HCT116 (cell line): ENCODE measurements around the gene CLTA. TPM values are rescaled to one million over a fixed set of nuclear protein-coding genes. Genes with fewer than 3 reads are reported as not detected.

ENCODE experiments used
- ATAC-seq: fragments of 200-7000 bp; cut with Tn5 transposase; 2 replicates; pipeline ENCODE4 v1.9.1; 2020; ENCODE audit warnings: mild to moderate bottlenecking, moderate library complexity
- BruUV-seq: library from RNA; stranded (reverse); fragments of 400-500 nt; replicated peaks from 2 replicates; lab custom pipeline; 2021; lab: Mats Ljungman, UMichigan
- CTCF ChIA-PET: fragments of 300-600 bp; sonication (Branson Sonifier 250); formaldehyde crosslinking; loops from one replicate; lab custom pipeline; 2021; ENCODE audit warnings: antibody characterized with exemption; lab: Charles Lee
- POLR2A ChIA-PET: fragments of 300-600, 350-600 bp; sonication (Branson Sonifier 250); formaldehyde crosslinking; loops from one replicate; lab custom pipeline; 2021; ENCODE audit warnings: antibody characterized with exemption; lab: Charles Lee
- RAD21 ChIA-PET, 2 experiments: fragments of 300-600 bp; sonication (Branson Sonifier 250); formaldehyde crosslinking; loops; one replicate each; lab custom pipeline; 2023; ENCODE audit warnings: low total read pairs in 2 of 2; ENCODE audit not compliant: uncharacterized antibody in 2 of 2, unreplicated experiment in 2 of 2, low non-redundant PET in 1 of 2; lab: Charles Lee
- DNase-seq: peaks from one replicate; pipeline ENCODE4 v3.0.0-alpha.2; 2010; ENCODE audit warnings: low read depth, low spot score
- H2AFZ ChIP-seq: fragments of 200-600 bp; shearing (Covaris generic), sonication (generic); 2 replicates; pipeline ENCODE4 v1.6.1; 2017; ENCODE audit warnings: low read depth, mixed run types, mixed read lengths, antibody characterized with exemption, low read length; ENCODE audit not compliant: poor library complexity, severe bottlenecking
- H3K27ac ChIP-seq: 2 replicates; pipeline ENCODE4 v1.5.1; 2012; ENCODE audit warnings: low read depth, low read length
- H3K27me3 ChIP-seq: fragments of 200-600 bp; sonication (generic); 2 replicates; pipeline ENCODE4 v1.6.1; 2016; ENCODE audit warnings: mixed run types, low read length, mixed read lengths; ENCODE audit not compliant: insufficient read depth
- H3K36me3 ChIP-seq, 2 experiments: fragments of 200-500 bp in 1 of 2; fragments of 200-600 bp in 1 of 2; sonication (Bioruptor generic) in 1 of 2; sonication (generic) in 1 of 2; 2 replicates each; pipeline versions ENCODE4 v1.5.1 to v1.6.1; 2014 to 2016; ENCODE audit warnings: low read length in 2 of 2, inconsistent platforms in 1 of 2, mixed read lengths in 1 of 2, mixed run types in 1 of 2; ENCODE audit not compliant: insufficient read depth in 2 of 2, control insufficient read depth in 1 of 2
- H3K4me1 ChIP-seq, 2 experiments: fragments of 200-600 bp in 1 of 2; sonication (generic) in 1 of 2; 2 replicates each; pipeline versions ENCODE4 v1.5.1 to v1.6.1; 2012 to 2017; ENCODE audit warnings: low read length in 2 of 2, inconsistent platforms in 1 of 2, mild to moderate bottlenecking in 1 of 2, mixed read lengths in 1 of 2, mixed run types in 1 of 2, moderate library complexity in 1 of 2; ENCODE audit not compliant: insufficient read depth in 2 of 2, control insufficient read depth in 1 of 2
- H3K4me2 ChIP-seq: fragments of 200-600 bp; sonication (generic); 2 replicates; pipeline ENCODE4 v1.6.1; 2017; ENCODE audit warnings: mixed run types, low read length, mixed read lengths
- H3K4me3 ChIP-seq, 2 experiments: fragments of 200-600 bp in 1 of 2; sonication (generic) in 1 of 2; replicated peaks in 1 of 2; 2 replicates each; pipeline ENCODE4 v1.5.1; 2011 to 2016; ENCODE audit warnings: low read length in 2 of 2, control low read depth in 1 of 2, low read depth in 1 of 2, mild to moderate bottlenecking in 1 of 2, mixed read lengths in 1 of 2, mixed run types in 1 of 2
- H3K79me2 ChIP-seq: fragments of 200-600 bp; sonication (generic); 2 replicates; pipeline ENCODE4 v1.6.1; 2017; ENCODE audit warnings: mild to moderate bottlenecking, mixed run types, low read length, moderate library complexity, mixed read lengths; ENCODE audit not compliant: insufficient read depth
- H3K9ac ChIP-seq: fragments of 200-600 bp; sonication (generic); 2 replicates; pipeline ENCODE4 v1.6.1; 2016; ENCODE audit warnings: low read length, mixed read lengths
- H3K9me2 ChIP-seq: fragments of 200-600 bp; sonication (generic), shearing (Covaris generic); 2 replicates; pipeline ENCODE4 v1.6.1; 2017; ENCODE audit warnings: mixed run types, mild to moderate bottlenecking, moderate library complexity; ENCODE audit not compliant: insufficient read depth
- H3K9me3 ChIP-seq, 2 experiments: fragments of 200-500 bp in 1 of 2; fragments of 200-600 bp in 1 of 2; sonication (Bioruptor generic) in 1 of 2; sonication (generic) in 1 of 2; 2 replicates each; pipeline ENCODE4 v1.6.1; 2014 to 2017; ENCODE audit warnings: low read length in 2 of 2, mixed read lengths in 2 of 2, inconsistent platforms in 1 of 2, low read depth in 1 of 2, mild to moderate bottlenecking in 1 of 2, mixed run types in 1 of 2, moderate library complexity in 1 of 2; ENCODE audit not compliant: control insufficient read depth in 1 of 2, insufficient read depth in 1 of 2
- H4K20me1 ChIP-seq: fragments of 200-600 bp; sonication (generic), shearing (Covaris generic); 2 replicates; pipeline ENCODE4 v1.6.1; 2017; ENCODE audit warnings: mixed run types, mild to moderate bottlenecking, moderate library complexity; ENCODE audit not compliant: insufficient read depth
- ATF3 ChIP-seq: IDR thresholded peaks from 2 replicates; pipeline ENCODE4 v1.6.1; 2012
- CEBPB ChIP-seq: IDR thresholded peaks from 2 replicates; pipeline ENCODE4 v1.6.1; 2012; ENCODE audit warnings: low read depth
- EGR1 ChIP-seq: IDR thresholded peaks from 2 replicates; pipeline ENCODE4 v1.6.1; 2012; ENCODE audit warnings: low read depth
- ELF1 ChIP-seq: IDR thresholded peaks from 2 replicates; pipeline ENCODE4 v1.6.1; 2012; ENCODE audit warnings: low read depth, borderline replicate concordance
- EZH2 ChIP-seq: fragments of 200-600 bp; sonication (generic); IDR thresholded peaks from 2 replicates; pipeline ENCODE4 v1.6.1; 2017; ENCODE audit warnings: antibody characterized with exemption, mixed run types
- EZH2phosphoT487 ChIP-seq: fragments of 200-600 bp; IDR thresholded peaks from 2 replicates; pipeline ENCODE4 v1.6.1; 2018; ENCODE audit warnings: antibody characterized with exemption, borderline replicate concordance
- MAX ChIP-seq: IDR thresholded peaks from 2 replicates; pipeline ENCODE4 v1.6.1; 2012
- POLR2AphosphoS5 ChIP-seq: IDR thresholded peaks from 2 replicates; pipeline ENCODE4 v1.6.1; 2011; ENCODE audit warnings: mild to moderate bottlenecking, low read depth, low read length, moderate library complexity
- RAD21 ChIP-seq: IDR thresholded peaks from 2 replicates; pipeline ENCODE4 v1.6.1; 2012; ENCODE audit warnings: low read depth, mild to moderate bottlenecking
- REST ChIP-seq: IDR thresholded peaks from 2 replicates; pipeline ENCODE4 v1.6.1; 2012; ENCODE audit warnings: low read depth
- SIN3A ChIP-seq: IDR thresholded peaks from 2 replicates; pipeline ENCODE4 v1.6.1; 2012; ENCODE audit warnings: low read depth
- SP1 ChIP-seq: IDR thresholded peaks from 2 replicates; pipeline ENCODE4 v1.6.1; 2012; ENCODE audit warnings: low read depth
- TCF7L2 ChIP-seq: IDR thresholded peaks from 2 replicates; pipeline ENCODE4 v1.7.0; 2011; ENCODE audit warnings: borderline replicate concordance, inconsistent platforms; ENCODE audit not compliant: insufficient read depth, insufficient read length; ENCODE audit errors: extremely low read depth
- ZFX ChIP-seq: fragments of 450-650 bp; IDR thresholded peaks from 2 replicates; pipeline ENCODE4 v1.6.1; 2017
- intact Hi-C: fragments of 100-400 bp; cut with micrococcal nuclease; formaldehyde crosslinking; loops from 2 replicates; pipeline ENCODE4 v1.10.0; 2022
- total RNA-seq: library from RNA; stranded (reverse); gene quantifications from one replicate; pipeline ENCODE4 v1.2.1, GENCODE V29; 2021; ENCODE audit not compliant: unreplicated experiment

The CLTA gene
- total RNA-seq, 1 experiment from 2014 or later = 152 TPM

- Histone ChIP-seq H3K4me3 (no peak overlapping the region), H3K79me2 (peaks cover 85% of the 10 kb centered on the region), H4K20me1 (0 out of 2 replicates have a peak, but pooled peaks cover 3% of the 10 kb centered on the region), H3K9me2 (no peaks in the 10 kb centered on the region), H2AFZ (no peak overlapping the region), H3K36me3 (peaks cover 68 to 77% of the 10 kb centered on the region in 2 experiments; a peak in 3 of 4 replicates), H3K9me3 (no peaks in the 10 kb centered on the region), H3K27ac (no peak overlapping the region), H3K4me2 (no peak overlapping the region), H3K27me3 (no peaks in the 10 kb centered on the region), H3K4me1 (no peaks in the 10 kb centered on the region)
- no TSS peak for BruUV-seq
- no peak for DNase-seq
- intact Hi-C loops = no loop called here
- POLR2A ChIA-PET = interaction anchor here (1.7 kb wide), 1 partner anchor 16 kb away, joined by 5 read pairs; the partner anchor contains the start of gene CLTA
- no peak for ATAC-seq
- CTCF ChIA-PET = no interaction called here
- RAD21 ChIA-PET = no interaction called here
- TF ChIP-seq EZH2phosphoT487 (no peak), POLR2AphosphoS5 (no peak), RAD21 (no peak)
- TF ChIP-seq, all 23 proteins: peak for 0
- H3K9ac ChIP-seq = no peak overlapping the region
Measured at GRCh38 chr9:36207016-36207415, 16.3 kb downstream of the CLTA start.

- no peak overlapping the region for H3K4me2 ChIP-seq
- H3K9me3 ChIP-seq = no peaks in the 10 kb centered on the region
- ChIA-PET CTCF (no interaction called here), POLR2A (interaction anchor here (1.7 kb wide), 1 partner anchor 17 kb away, joined by 5 read pairs; the partner anchor contains the start of gene CLTA), RAD21 (no interaction called here)
- no peak overlapping the region for H3K4me3 ChIP-seq
- peaks cover 66 to 75% of the 10 kb centered on the region in 2 experiments; a peak in 3 of 4 replicates for H3K36me3 ChIP-seq
- no peaks in the 10 kb centered on the region for H3K9me2 ChIP-seq
- no peak overlapping the region for H2AFZ ChIP-seq
- 0 out of 2 replicates have a peak, but pooled peaks cover 3% of the 10 kb centered on the region for H4K20me1 ChIP-seq
- H3K79me2 ChIP-seq = peaks cover 91% of the 10 kb centered on the region
- no peak for DNase-seq
- ATAC-seq = no peak
- H3K9ac ChIP-seq = no peak overlapping the region
- no peak for TF ChIP-seq SIN3A
- TF ChIP-seq ATF3 = no peak
- no peak for TF ChIP-seq ZFX
- no peak for TF ChIP-seq ELF1
- TF ChIP-seq EGR1 = no peak
- TF ChIP-seq RAD21 = no peak
- TF ChIP-seq TCF7L2 = no peak
- no peak for TF ChIP-seq EZH2
- TF ChIP-seq CEBPB = no peak
- no peak for TF ChIP-seq REST
- no peak for TF ChIP-seq EZH2phosphoT487
- no peak for TF ChIP-seq SP1
- no peak for TF ChIP-seq MAX
- H3K4me1 ChIP-seq = no peaks in the 10 kb centered on the region
- H3K27me3 ChIP-seq = no peaks in the 10 kb centered on the region
- BruUV-seq = no TSS peak
- H3K27ac ChIP-seq = no peak overlapping the region
- intact Hi-C loops = no loop called here
Measured at GRCh38 chr9:36207546-36208012, 16.9 kb downstream of the CLTA start.
